AG04449 (cell line): ENCODE measurements around the gene ELOVL6.

Source experiments
- CTCF ChIA-PET: fragments of 350-600 bp; formaldehyde crosslinking; extraction: SDS; loops from one replicate; lab custom pipeline; 2021; ENCODE audit warnings: antibody characterized with exemption; lab: Yijun Ruan, JAX
- POLR2A ChIA-PET: fragments of 400-600, 350-600 bp; formaldehyde crosslinking; extraction: SDS; loops from one replicate; lab custom pipeline; 2020; ENCODE audit warnings: antibody characterized with exemption, inconsistent platforms; lab: Yijun Ruan, JAX
- DNase-seq: peaks from one replicate; pipeline ENCODE4 v3.0.0-alpha.2; 2010; ENCODE audit warnings: low read depth, low spot score
- H3K4me3 ChIP-seq: 2 replicates; pipeline ENCODE4 v1.5.1; 2011; ENCODE audit warnings: low read depth, mild to moderate bottlenecking, control low read depth, low read length
- CTCF ChIP-seq: IDR thresholded peaks from one replicate; pipeline ENCODE4 v1.5.1; 2011; ENCODE audit warnings: mild to moderate bottlenecking, moderate library complexity, low read length, control low read depth, inconsistent platforms; ENCODE audit not compliant: insufficient read depth; ENCODE audit errors: missing control alignments

ELOVL6 gene

DNA sequence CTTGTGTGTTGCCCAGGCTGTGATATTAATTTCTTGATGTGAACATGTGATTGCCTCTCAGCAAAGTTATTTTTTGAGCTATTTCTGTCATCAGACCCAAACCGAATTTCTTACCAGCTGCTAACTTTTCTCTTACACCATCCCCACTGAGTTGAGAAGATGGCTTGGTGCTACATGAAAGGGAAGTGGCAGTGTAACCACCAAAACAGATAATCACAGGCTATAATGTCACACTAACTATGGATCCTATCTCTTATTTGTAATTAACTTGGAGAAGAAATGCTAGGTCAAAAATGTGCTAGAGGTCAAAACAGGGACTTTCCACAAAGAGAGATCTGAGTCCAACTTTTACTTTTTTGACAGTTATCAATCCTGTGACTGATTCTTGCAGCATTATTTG lies 43.8 kb downstream of the ELOVL6 start:
- no peak for DNase-seq
- CTCF ChIA-PET = interaction anchor here (1.6 to 2.6 kb wide), 2 partner anchors 8 to 9 kb away, joined by 4 to 7 read pairs; no protein-coding TSS in a partner anchor
- TF ChIP-seq CTCF = no peak
- no peak overlapping the region for H3K4me3 ChIP-seq
- POLR2A ChIA-PET = no interaction called here

- no peak for DNase-seq
- ChIA-PET POLR2A (no interaction called here), CTCF (interaction anchor here (1.0 to 2.6 kb wide), 4 partner anchors 10 to 147 kb away, joined by 3 to 7 read pairs (median 5); no protein-coding TSS in a partner anchor)
- H3K4me3 ChIP-seq = no peak overlapping the region
- TF ChIP-seq CTCF = no peak
These were observed 46.0 kb downstream of the ELOVL6 start for GRCh38 chr4:110152386-110152785.

GRCh38 chr4:110149089-110149488 lies 49.3 kb downstream of the ELOVL6 start:
- ChIA-PET CTCF (no interaction called here), POLR2A (no interaction called here)
- DNase-seq = no peak
- TF ChIP-seq CTCF = no peak
- no peak overlapping the region for H3K4me3 ChIP-seq

DNA sequence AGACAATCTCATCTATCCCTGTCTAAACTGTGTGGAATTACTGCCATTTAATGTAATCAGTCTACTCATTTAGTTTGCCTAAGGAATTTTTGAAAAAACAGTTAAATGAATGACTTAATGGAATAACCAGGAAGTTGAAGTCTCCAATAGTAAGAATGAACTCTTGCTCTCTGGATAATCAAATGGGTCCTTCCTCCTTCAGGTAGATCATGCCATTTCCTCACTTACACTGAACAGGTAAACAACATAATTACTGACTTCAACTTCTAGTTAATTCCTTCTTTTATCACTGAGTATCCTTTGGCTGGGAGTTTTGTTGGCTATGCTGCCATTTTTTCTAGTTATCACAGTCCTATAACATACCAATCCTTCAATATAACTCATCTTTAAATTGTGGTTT lies 56.0 kb downstream of the ELOVL6 start:
- POLR2A ChIA-PET = no interaction called here
- CTCF ChIA-PET = no interaction called here
- H3K4me3 ChIP-seq = no peak overlapping the region
- no peak for DNase-seq
- no peak for TF ChIP-seq CTCF

DNA sequence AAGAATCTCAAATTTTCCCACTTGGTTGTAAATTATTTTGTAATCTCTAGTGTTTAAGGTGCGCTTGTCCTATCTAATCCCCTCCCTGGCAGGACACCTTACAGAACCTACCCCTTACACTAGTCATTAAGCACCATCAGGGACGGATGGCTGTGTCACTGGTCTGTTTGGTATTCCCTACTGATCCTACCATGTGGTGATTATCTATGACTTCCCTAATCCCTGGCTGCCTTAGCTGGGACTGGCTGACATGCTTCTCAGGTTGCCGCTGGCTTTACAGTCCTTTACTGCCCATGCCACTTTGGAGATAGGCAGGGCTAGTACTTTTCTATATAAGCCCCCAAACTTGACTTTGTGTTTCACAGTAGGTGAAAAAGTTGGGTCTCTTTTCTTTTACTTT lies 58.6 kb downstream of the ELOVL6 start:
- POLR2A ChIA-PET = no interaction called here
- H3K4me3 ChIP-seq = no peak overlapping the region
- CTCF ChIA-PET = no interaction called here
- no peak for TF ChIP-seq CTCF
- no peak for DNase-seq

DNA sequence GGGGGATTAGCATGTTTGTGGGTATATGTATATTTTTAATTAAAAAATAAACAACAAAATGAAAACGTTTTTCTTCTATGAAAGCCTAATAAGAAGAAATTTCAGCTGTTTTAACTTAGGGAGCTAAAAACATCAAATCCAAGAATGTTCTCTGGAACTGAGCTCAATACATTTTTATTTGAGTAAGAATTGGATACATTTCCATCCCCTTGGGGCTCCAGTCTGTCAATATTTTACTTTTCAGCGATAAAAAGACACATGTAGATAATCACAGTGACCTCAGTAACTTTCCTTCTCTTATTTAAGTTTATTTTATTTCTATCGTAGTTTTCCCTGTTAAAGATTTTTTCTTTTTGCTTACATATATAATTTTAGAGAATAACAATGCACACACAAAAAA lies 59.3 kb downstream of the ELOVL6 start:
- CTCF ChIA-PET = interaction anchor here (0.9 kb wide), 1 partner anchor 10 kb away, joined by 5 read pairs; no protein-coding TSS in a partner anchor
- DNase-seq = no peak
- no peak overlapping the region for H3K4me3 ChIP-seq
- POLR2A ChIA-PET = no interaction called here
- no peak for TF ChIP-seq CTCF
